ENCODE measurements around the gene MAPKAP1.
A peak's percentile ranks its signal among the peaks of the same experiment; 100 is the strongest.

MAPKAP1 gene
- 77.3 to 143 (median 97.6) reads per million in 9 experiments for total RNA-seq

GRCh38 chr9:125706651-125707471 lies at the start of gene MAPKAP1:
MAPKAP1 (minus strand) TSS chr9:125707208; CDS start chr9:125672574, 34,634 bp downstream.
- H3K27ac Mint-ChIP-seq: peak within 1 kb of the TSS; percentile 88 to 94
- peak within 1 kb of the TSS; percentile 82 to 84 for H3K4me3 Mint-ChIP-seq
- H3K4me1 Mint-ChIP-seq (ENCODE audit: low read depth in 2 of 2): peaks cover 21 to 33% of the 10 kb centered on the region in 2 donors
- peaks cover 0 to 12% of the 10 kb centered on the region in 2 donors for H3K27me3 Mint-ChIP-seq
- peak; percentile 98 for ATAC-seq (replicated peaks)
- H3K9me3 Mint-ChIP-seq: no peaks in the 10 kb centered on the region
- peak; percentile 81 to 84 (median 84) for DNase-seq
- H3K36me3 Mint-ChIP-seq (ENCODE audit: insufficient read depth): peaks cover 8% of the 10 kb centered on the region

- Mint-ChIP-seq H3K4me1 (ENCODE audit: low read depth in 2 of 2) (peaks cover 2 to 6% of the 10 kb centered on the region in 2 donors), H3K27me3 (no peaks in the 10 kb centered on the region), H3K4me3 (no peak overlapping the region), H3K9me3 (no peaks in the 10 kb centered on the region), H3K36me3 (ENCODE audit: insufficient read depth) (no peaks in the 10 kb centered on the region), H3K27ac (no peak overlapping the region)
- no peak for ATAC-seq (replicated peaks)
- no peak for DNase-seq
Observed at GRCh38 chr9:125756518-125756917, 49.5 kb upstream of the MAPKAP1 start.

- Mint-ChIP-seq H3K36me3 (ENCODE audit: insufficient read depth) (no peaks in the 10 kb centered on the region), H3K27ac (no peak overlapping the region), H3K27me3 (no peaks in the 10 kb centered on the region), H3K9me3 (no peaks in the 10 kb centered on the region), H3K4me3 (no peak overlapping the region), H3K4me1 (ENCODE audit: low read depth in 2 of 2) (peaks cover 3 to 12% of the 10 kb centered on the region in 2 donors)
- ATAC-seq (replicated peaks): no peak
- no peak for DNase-seq
Observed at GRCh38 chr9:125755340-125755739, 48.3 kb upstream of the MAPKAP1 start.

- no peak for DNase-seq
- Mint-ChIP-seq H3K36me3 (ENCODE audit: insufficient read depth) (no peaks in the 10 kb centered on the region), H3K9me3 (no peaks in the 10 kb centered on the region), H3K27ac (no peak overlapping the region), H3K4me1 (ENCODE audit: low read depth in 2 of 2) (peaks cover 5% of the 10 kb centered on the region in 2 donors), H3K4me3 (no peak overlapping the region), H3K27me3 (no peaks in the 10 kb centered on the region)
- ATAC-seq (replicated peaks): no peak
Observed at GRCh38 chr9:125754096-125754495, 47.1 kb upstream of the MAPKAP1 start.

GRCh38 chr9:125752070-125752628 lies 45.1 kb upstream of the MAPKAP1 start:
- Mint-ChIP-seq H3K4me3 (no peak overlapping the region), H3K4me1 (ENCODE audit: low read depth in 2 of 2) (peaks cover 8 to 9% of the 10 kb centered on the region in 2 donors), H3K9me3 (no peaks in the 10 kb centered on the region), H3K36me3 (ENCODE audit: insufficient read depth) (no peaks in the 10 kb centered on the region), H3K27ac (peak overlapping the region in 1 of 2 donors; percentile 8), H3K27me3 (no peaks in the 10 kb centered on the region)
- ATAC-seq (replicated peaks): no peak
- no peak for DNase-seq

GRCh38 chr9:125750627-125751011 lies 43.6 kb upstream of the MAPKAP1 start:
- H3K27ac Mint-ChIP-seq: peak overlapping the region in 1 of 2 donors; percentile 45
- no peaks in the 10 kb centered on the region for H3K9me3 Mint-ChIP-seq
- H3K36me3 Mint-ChIP-seq (ENCODE audit: insufficient read depth): peaks cover 7% of the 10 kb centered on the region
- H3K27me3 Mint-ChIP-seq: no peaks in the 10 kb centered on the region
- DNase-seq (no peak), ATAC-seq (replicated peaks) (no peak)
- H3K4me1 Mint-ChIP-seq (ENCODE audit: low read depth in 2 of 2): peaks cover 15% of the 10 kb centered on the region in 2 donors
- no peak overlapping the region for H3K4me3 Mint-ChIP-seq

- ATAC-seq (replicated peaks): no peak
- H3K9me3 Mint-ChIP-seq: no peaks in the 10 kb centered on the region
- no peaks in the 10 kb centered on the region for H3K27me3 Mint-ChIP-seq
- peaks cover 10% of the 10 kb centered on the region for H3K36me3 Mint-ChIP-seq (ENCODE audit: insufficient read depth)
- peaks cover 15% of the 10 kb centered on the region in 2 donors for H3K4me1 Mint-ChIP-seq (ENCODE audit: low read depth in 2 of 2)
- no peak overlapping the region for H3K27ac Mint-ChIP-seq
- no peak overlapping the region for H3K4me3 Mint-ChIP-seq
- no peak for DNase-seq
Observed at GRCh38 chr9:125749951-125750626, 43.1 kb upstream of the MAPKAP1 start.

- no peaks in the 10 kb centered on the region for H3K9me3 Mint-ChIP-seq
- H3K27me3 Mint-ChIP-seq: no peaks in the 10 kb centered on the region
- peaks cover 15% of the 10 kb centered on the region in 2 donors for H3K4me1 Mint-ChIP-seq (ENCODE audit: low read depth in 2 of 2)
- peak overlapping the region; percentile 78 to 85 for H3K4me3 Mint-ChIP-seq
- no peak for DNase-seq
- H3K27ac Mint-ChIP-seq: no peak overlapping the region
- peaks cover 10% of the 10 kb centered on the region for H3K36me3 Mint-ChIP-seq (ENCODE audit: insufficient read depth)
- ATAC-seq (replicated peaks): no peak
Observed at GRCh38 chr9:125749287-125749935, 42.4 kb upstream of the MAPKAP1 start.

- peak overlapping the region in 1 of 2 donors; percentile 20 for H3K27ac Mint-ChIP-seq
- no peaks in the 10 kb centered on the region for H3K27me3 Mint-ChIP-seq
- H3K36me3 Mint-ChIP-seq (ENCODE audit: insufficient read depth): peaks cover 10% of the 10 kb centered on the region
- H3K9me3 Mint-ChIP-seq: no peaks in the 10 kb centered on the region
- ATAC-seq (replicated peaks): no peak
- no peak for DNase-seq
- H3K4me1 Mint-ChIP-seq (ENCODE audit: low read depth in 2 of 2): peaks cover 15% of the 10 kb centered on the region in 2 donors
- peak overlapping the region; percentile 78 to 85 for H3K4me3 Mint-ChIP-seq
Observed at GRCh38 chr9:125748446-125749099, 41.6 kb upstream of the MAPKAP1 start.

- Mint-ChIP-seq H3K27me3 (no peaks in the 10 kb centered on the region), H3K27ac (peak overlapping the region in 1 of 2 donors; percentile 20), H3K4me3 (peak overlapping the region; percentile 78 to 85), H3K36me3 (ENCODE audit: insufficient read depth) (peaks cover 10% of the 10 kb centered on the region), H3K4me1 (ENCODE audit: low read depth in 2 of 2) (peaks cover 15% of the 10 kb centered on the region in 2 donors), H3K9me3 (no peaks in the 10 kb centered on the region)
- DNase-seq (peak in 2 of 3 experiments; percentile 7 to 21), ATAC-seq (replicated peaks) (no peak)
Observed at GRCh38 chr9:125747765-125748445, 40.9 kb upstream of the MAPKAP1 start.

- peaks cover 15% of the 10 kb centered on the region in 2 donors for H3K4me1 Mint-ChIP-seq (ENCODE audit: low read depth in 2 of 2)
- peak within 1 kb of the TSS; percentile 87 to 94 for H3K27ac Mint-ChIP-seq
- peaks cover 0 to 4% of the 10 kb centered on the region in 2 donors for H3K27me3 Mint-ChIP-seq
- peak within 1 kb of the TSS; percentile 97 to 99 for H3K4me3 Mint-ChIP-seq
- DNase-seq (peak; percentile 26 to 27 (median 27)), ATAC-seq (replicated peaks) (peak; percentile 28)
- H3K36me3 Mint-ChIP-seq (ENCODE audit: insufficient read depth): peaks cover 10% of the 10 kb centered on the region
- H3K9me3 Mint-ChIP-seq: no peaks in the 10 kb centered on the region
Observed at GRCh38 chr9:125747053-125747764, 40.2 kb upstream of the MAPKAP1 start, which contains the start of gene PBX3. PBX3 (plus strand) TSS chr9:125747373.

- Mint-ChIP-seq H3K9me3 (no peaks in the 10 kb centered on the region), H3K4me3 (peak overlapping the region in 1 of 2 donors; percentile 97), H3K4me1 (ENCODE audit: low read depth in 2 of 2) (peaks cover 13 to 15% of the 10 kb centered on the region in 2 donors), H3K27ac (no peak overlapping the region), H3K27me3 (peaks cover 0 to 9% of the 10 kb centered on the region in 2 donors), H3K36me3 (ENCODE audit: insufficient read depth) (peaks cover 10% of the 10 kb centered on the region)
- DNase-seq (no peak), ATAC-seq (replicated peaks) (peak; percentile 4)
Observed at GRCh38 chr9:125746774-125747052, 39.7 kb upstream of the MAPKAP1 start.

Data from effector memory CD8-positive, alpha-beta T cell (primary cell).